HEK293 (cell line): Measurements from ENCODE around the gene TMEM259.

Source experiments
- CTCF ChIA-PET: fragments of 350-600 bp; formaldehyde crosslinking; extraction: SDS; loops from one replicate; lab custom pipeline; 2021; ENCODE audit warnings: antibody characterized with exemption; lab: Yijun Ruan, JAX
- POLR2A ChIA-PET: fragments of 300-600 bp; formaldehyde crosslinking; extraction: SDS; loops from one replicate; lab custom pipeline; 2020; ENCODE audit warnings: antibody characterized with exemption, inconsistent platforms; lab: Yijun Ruan, JAX
- H3K27ac ChIP-seq: fragments of 200-500 bp; sonication (Bioruptor generic); 2 replicates; pipeline ENCODE4 v1.5.1; 2014; ENCODE audit warnings: low read depth, low read length, control low read depth, inconsistent platforms; ENCODE audit errors: extremely low read depth
- H3K36me3 ChIP-seq, 2 experiments: fragments of 200-500 bp in 1 of 2; sonication (Bioruptor generic) in 1 of 2; 1 replicate in 1 of 2; 2 replicates in 1 of 2; pipeline ENCODE4 v1.5.1; 2014 to 2017; ENCODE audit warnings: inconsistent platforms in 2 of 2, low read length in 2 of 2; ENCODE audit not compliant: control insufficient read depth in 2 of 2, insufficient read depth in 1 of 2
- H3K4me1 ChIP-seq: fragments of 200-500 bp; sonication (Bioruptor generic); 2 replicates; pipeline ENCODE4 v1.5.1; 2014; ENCODE audit warnings: mild to moderate bottlenecking, low read length, inconsistent platforms; ENCODE audit not compliant: control insufficient read depth, insufficient read depth
- H3K4me3 ChIP-seq: 2 replicates; pipeline ENCODE4 v1.5.1; 2011; ENCODE audit warnings: low read depth, mild to moderate bottlenecking, control low read depth, low read length, moderate library complexity
- H3K9me3 ChIP-seq: fragments of 200-500 bp; sonication (Bioruptor generic); 2 replicates; pipeline ENCODE4 v1.5.1; 2014; ENCODE audit warnings: low read depth, low read length, inconsistent platforms; ENCODE audit not compliant: control insufficient read depth, insufficient read depth
- EGR2 ChIP-seq: fragments of 450-650 bp; formaldehyde crosslinking; IDR thresholded peaks from 2 replicates; pipeline ENCODE4 v1.5.1; 2016; ENCODE audit warnings: low read depth, missing biosample characterization, missing genetic modification characterization
- GLIS1 ChIP-seq: fragments of 450-650 bp; formaldehyde crosslinking; IDR thresholded peaks from 2 replicates; pipeline ENCODE4 v1.5.1; 2016; ENCODE audit warnings: missing biosample characterization, missing genetic modification characterization
- GLIS2 ChIP-seq: fragments of 450-650 bp; formaldehyde crosslinking; IDR thresholded peaks from 2 replicates; pipeline ENCODE4 v1.5.1; 2016; ENCODE audit warnings: missing biosample characterization, missing genetic modification characterization
- HOXC10 ChIP-seq: sonication (generic); formaldehyde crosslinking; IDR thresholded peaks from 2 replicates; pipeline ENCODE4 v1.8.1; 2023; ENCODE audit warnings: mild to moderate bottlenecking, missing genetic modification reagents
- KLF1 ChIP-seq: fragments of 450-650 bp; formaldehyde crosslinking; IDR thresholded peaks from 2 replicates; pipeline ENCODE4 v1.5.1; 2016; ENCODE audit warnings: missing biosample characterization, missing genetic modification characterization
- MYNN ChIP-seq: fragments of 450-650 bp; formaldehyde crosslinking; IDR thresholded peaks from 2 replicates; pipeline ENCODE4 v1.5.1; 2016; ENCODE audit warnings: missing biosample characterization, missing genetic modification characterization, borderline replicate concordance
- SCRT2 ChIP-seq: fragments of 450-650 bp; formaldehyde crosslinking; IDR thresholded peaks from 2 replicates; pipeline ENCODE4 v1.5.1; 2016; ENCODE audit warnings: missing biosample characterization, missing genetic modification characterization
- SP2 ChIP-seq: fragments of 450-650 bp; formaldehyde crosslinking; IDR thresholded peaks from 2 replicates; pipeline ENCODE4 v1.5.1; 2016; ENCODE audit warnings: missing biosample characterization, missing genetic modification characterization
- TCF7L2 ChIP-seq: IDR thresholded peaks from 2 replicates; pipeline ENCODE4 v1.6.1; 2011; ENCODE audit warnings: low read depth, mild to moderate bottlenecking, inconsistent platforms, low read length, moderate library complexity, borderline replicate concordance
- ZBTB1 ChIP-seq: fragments of 450-650 bp; formaldehyde crosslinking; IDR thresholded peaks from 2 replicates; pipeline ENCODE4 v1.5.1; 2016; ENCODE audit warnings: missing biosample characterization, missing genetic modification characterization
- ZFHX2 ChIP-seq: fragments of 450-650 bp; formaldehyde crosslinking; conservative IDR thresholded peaks from 2 replicates; pipeline ENCODE4 v1.5.1; 2016; ENCODE audit warnings: missing biosample characterization, missing genetic modification characterization
- ZNF114 ChIP-seq: fragments of 450-650 bp; formaldehyde crosslinking; IDR thresholded peaks from 2 replicates; pipeline ENCODE4 v1.5.0; 2017; ENCODE audit warnings: missing biosample characterization, missing genetic modification characterization
- ZNF140 ChIP-seq: fragments of 450-650 bp; formaldehyde crosslinking; IDR thresholded peaks from 2 replicates; pipeline ENCODE4 v1.5.1; 2016; ENCODE audit warnings: missing biosample characterization, missing genetic modification characterization
- ZNF146 ChIP-seq: fragments of 450-650 bp; formaldehyde crosslinking; IDR thresholded peaks from 2 replicates; pipeline ENCODE4 v1.5.1; 2016; ENCODE audit warnings: missing biosample characterization, missing genetic modification characterization
- ZNF19 ChIP-seq: fragments of 450-650 bp; formaldehyde crosslinking; IDR thresholded peaks from 2 replicates; pipeline ENCODE4; 2016; ENCODE audit warnings: missing biosample characterization, missing genetic modification characterization, low read depth
- ZNF2 ChIP-seq: fragments of 450-650 bp; formaldehyde crosslinking; IDR thresholded peaks from 2 replicates; pipeline ENCODE4 v1.5.1; 2016; ENCODE audit warnings: missing biosample characterization, missing genetic modification characterization
- ZNF274 ChIP-seq, 2 experiments: fragments of 200-500 bp in 1 of 2; fragments of 450-650 bp in 1 of 2; sonication (Bioruptor generic) in 1 of 2; formaldehyde crosslinking in 1 of 2; IDR thresholded peaks; 2 replicates each; pipeline versions ENCODE4 v1.5.1 to v1.6.1; 2014 to 2016; ENCODE audit warnings: borderline replicate concordance in 1 of 2, inconsistent platforms in 1 of 2, low read length in 1 of 2, missing biosample characterization in 1 of 2, missing genetic modification characterization in 1 of 2
- ZNF37A ChIP-seq: fragments of 450-650 bp; IDR thresholded peaks from 2 replicates; pipeline ENCODE4 v1.5.1; 2018; ENCODE audit warnings: missing biosample characterization, missing genetic modification characterization
- ZNF521 ChIP-seq: fragments of 450-650 bp; formaldehyde crosslinking; IDR thresholded peaks from 2 replicates; pipeline ENCODE4 v1.5.1; 2017; ENCODE audit warnings: missing biosample characterization, mild to moderate bottlenecking, missing genetic modification characterization
- ZNF548 ChIP-seq: fragments of 450-650 bp; formaldehyde crosslinking; IDR thresholded peaks from 2 replicates; pipeline ENCODE4 v1.5.1; 2016; ENCODE audit warnings: missing biosample characterization, missing genetic modification characterization
- ZNF585B ChIP-seq: fragments of 450-650 bp; formaldehyde crosslinking; IDR thresholded peaks from 2 replicates; pipeline ENCODE4 v1.5.1; 2016; ENCODE audit warnings: missing biosample characterization, missing genetic modification characterization
- ZNF600 ChIP-seq: fragments of 450-650 bp; formaldehyde crosslinking; IDR thresholded peaks from 2 replicates; pipeline ENCODE4 v1.5.1; 2016; ENCODE audit warnings: missing biosample characterization, missing genetic modification characterization
- ZNF610 ChIP-seq: fragments of 450-650 bp; formaldehyde crosslinking; IDR thresholded peaks from 2 replicates; pipeline ENCODE4 v1.5.1; 2016; ENCODE audit warnings: missing biosample characterization, missing genetic modification characterization, borderline replicate concordance
- ZNF660 ChIP-seq: fragments of 450-650 bp; IDR thresholded peaks from 2 replicates; pipeline ENCODE4 v1.5.1; 2018; ENCODE audit warnings: missing biosample characterization, mild to moderate bottlenecking, missing genetic modification characterization
- ZNF791 ChIP-seq: fragments of 450-650 bp; formaldehyde crosslinking; IDR thresholded peaks from 2 replicates; pipeline ENCODE4 v1.5.1; 2016; ENCODE audit warnings: missing biosample characterization, missing genetic modification characterization
- ZSCAN16 ChIP-seq: fragments of 450-650 bp; formaldehyde crosslinking; IDR thresholded peaks from 2 replicates; pipeline ENCODE4 v1.5.1; 2016; ENCODE audit warnings: missing biosample characterization, missing genetic modification characterization
- ZSCAN23 ChIP-seq: fragments of 450-650 bp; formaldehyde crosslinking; IDR thresholded peaks from 2 replicates; pipeline ENCODE4 v1.5.1; 2016; ENCODE audit warnings: missing biosample characterization, missing genetic modification characterization
- TF ChIP-seq, protein P1 (sequence below): fragments of 450-650 bp; formaldehyde crosslinking; optimal IDR thresholded peaks from 2 replicates; pipeline ENCODE3; 2016; ENCODE audit warnings: missing biosample characterization, mild to moderate bottlenecking, missing genetic modification characterization
- TF ChIP-seq, protein P2 (sequence below): fragments of 450-650 bp; formaldehyde crosslinking; IDR thresholded peaks from 2 replicates; pipeline ENCODE4 v1.5.1; 2016; ENCODE audit warnings: missing biosample characterization, missing genetic modification characterization
- TF ChIP-seq, protein P3 (sequence below): fragments of 450-650 bp; formaldehyde crosslinking; conservative IDR thresholded peaks from 2 replicates; pipeline ENCODE4 v1.5.1; 2016; ENCODE audit warnings: low read depth, missing biosample characterization, missing genetic modification characterization
- TF ChIP-seq, protein P4 (sequence below): fragments of 450-650 bp; formaldehyde crosslinking; IDR thresholded peaks from 2 replicates; pipeline ENCODE4 v1.5.1; 2016; ENCODE audit warnings: missing biosample characterization, missing genetic modification characterization

Gene TMEM259

DNA sequence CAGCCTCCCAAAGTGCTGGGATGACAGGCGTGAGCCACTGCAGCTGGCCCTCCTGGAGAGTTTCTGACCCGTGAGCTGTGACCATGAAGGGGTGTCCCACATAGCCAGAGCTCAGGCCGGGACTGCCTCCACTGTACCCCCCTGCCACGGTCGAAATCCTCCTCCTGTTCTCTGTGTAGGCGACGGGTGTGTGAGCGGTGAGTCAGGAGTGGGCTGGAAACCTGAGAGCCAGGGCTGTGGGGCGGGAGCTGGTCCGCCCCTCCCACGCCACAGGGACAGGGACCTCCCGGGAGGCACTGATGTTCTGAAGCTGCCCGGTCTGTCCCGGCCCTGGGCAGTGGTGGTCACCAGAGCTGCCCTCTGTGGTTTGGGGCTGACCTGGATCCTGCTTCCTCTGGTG lies 32.8 kb downstream of the TMEM259 start:
- Histone ChIP-seq H3K4me1 (peaks cover 2% of the 10 kb centered on the region; the same call in 1 of the 2 replicates), H3K36me3 (peaks cover 9 to 66% of the 10 kb centered on the region in 2 experiments; a peak in 2 of 3 replicates), H3K27ac (no peak overlapping the region), H3K9me3 (no peaks in the 10 kb centered on the region), H3K4me3 (no peak overlapping the region)
- ChIA-PET POLR2A (no interaction called here), CTCF (interaction anchor here (0.6 to 1.3 kb wide), 2 partner anchors 49 to 376 kb away, joined by 3 read pairs; no protein-coding TSS in a partner anchor)
- TF ChIP-seq SCRT2: no peak
- peak; percentile 36; the same call in 1 of the 2 replicates for TF ChIP-seq SP2 (tag by site-specific recombination)
- no peak for TF ChIP-seq ZNF19 (tag by site-specific recombination)
- TF ChIP-seq, protein P1, sequence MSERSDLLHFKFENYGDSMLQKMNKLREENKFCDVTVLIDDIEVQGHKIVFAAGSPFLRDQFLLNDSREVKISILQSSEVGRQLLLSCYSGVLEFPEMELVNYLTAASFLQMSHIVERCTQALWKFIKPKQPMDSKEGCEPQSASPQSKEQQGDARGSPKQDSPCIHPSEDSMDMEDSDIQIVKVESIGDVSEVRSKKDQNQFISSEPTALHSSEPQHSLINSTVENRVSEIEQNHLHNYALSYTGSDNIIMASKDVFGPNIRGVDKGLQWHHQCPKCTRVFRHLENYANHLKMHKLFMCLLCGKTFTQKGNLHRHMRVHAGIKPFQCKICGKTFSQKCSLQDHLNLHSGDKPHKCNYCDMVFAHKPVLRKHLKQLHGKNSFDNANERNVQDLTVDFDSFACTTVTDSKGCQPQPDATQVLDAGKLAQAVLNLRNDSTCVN (tag by site-specific recombination): no peak
- peak; percentile 94 for TF ChIP-seq EGR2 (tag by site-specific recombination)
- peak; percentile 76 for TF ChIP-seq KLF1 (tag by site-specific recombination)
- TF ChIP-seq ZNF585B (tag by site-specific recombination): no peak
- TF ChIP-seq, protein P2, sequence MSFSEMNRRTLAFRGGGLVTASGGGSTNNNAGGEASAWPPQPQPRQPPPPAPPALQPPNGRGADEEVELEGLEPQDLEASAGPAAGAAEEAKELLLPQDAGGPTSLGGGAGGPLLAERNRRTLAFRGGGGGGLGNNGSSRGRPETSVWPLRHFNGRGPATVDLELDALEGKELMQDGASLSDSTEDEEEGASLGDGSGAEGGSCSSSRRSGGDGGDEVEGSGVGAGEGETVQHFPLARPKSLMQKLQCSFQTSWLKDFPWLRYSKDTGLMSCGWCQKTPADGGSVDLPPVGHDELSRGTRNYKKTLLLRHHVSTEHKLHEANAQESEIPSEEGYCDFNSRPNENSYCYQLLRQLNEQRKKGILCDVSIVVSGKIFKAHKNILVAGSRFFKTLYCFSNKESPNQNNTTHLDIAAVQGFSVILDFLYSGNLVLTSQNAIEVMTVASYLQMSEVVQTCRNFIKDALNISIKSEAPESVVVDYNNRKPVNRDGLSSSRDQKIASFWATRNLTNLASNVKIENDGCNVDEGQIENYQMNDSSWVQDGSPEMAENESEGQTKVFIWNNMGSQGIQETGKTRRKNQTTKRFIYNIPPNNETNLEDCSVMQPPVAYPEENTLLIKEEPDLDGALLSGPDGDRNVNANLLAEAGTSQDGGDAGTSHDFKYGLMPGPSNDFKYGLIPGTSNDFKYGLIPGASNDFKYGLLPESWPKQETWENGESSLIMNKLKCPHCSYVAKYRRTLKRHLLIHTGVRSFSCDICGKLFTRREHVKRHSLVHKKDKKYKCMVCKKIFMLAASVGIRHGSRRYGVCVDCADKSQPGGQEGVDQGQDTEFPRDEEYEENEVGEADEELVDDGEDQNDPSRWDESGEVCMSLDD (tag by site-specific recombination): no peak
- peak; percentile 95 for TF ChIP-seq ZFHX2 (tag by site-specific recombination)
- TF ChIP-seq ZBTB1 (tag by site-specific recombination): no peak
- peak; percentile 55 for TF ChIP-seq GLIS1
- TF ChIP-seq, protein P3, sequence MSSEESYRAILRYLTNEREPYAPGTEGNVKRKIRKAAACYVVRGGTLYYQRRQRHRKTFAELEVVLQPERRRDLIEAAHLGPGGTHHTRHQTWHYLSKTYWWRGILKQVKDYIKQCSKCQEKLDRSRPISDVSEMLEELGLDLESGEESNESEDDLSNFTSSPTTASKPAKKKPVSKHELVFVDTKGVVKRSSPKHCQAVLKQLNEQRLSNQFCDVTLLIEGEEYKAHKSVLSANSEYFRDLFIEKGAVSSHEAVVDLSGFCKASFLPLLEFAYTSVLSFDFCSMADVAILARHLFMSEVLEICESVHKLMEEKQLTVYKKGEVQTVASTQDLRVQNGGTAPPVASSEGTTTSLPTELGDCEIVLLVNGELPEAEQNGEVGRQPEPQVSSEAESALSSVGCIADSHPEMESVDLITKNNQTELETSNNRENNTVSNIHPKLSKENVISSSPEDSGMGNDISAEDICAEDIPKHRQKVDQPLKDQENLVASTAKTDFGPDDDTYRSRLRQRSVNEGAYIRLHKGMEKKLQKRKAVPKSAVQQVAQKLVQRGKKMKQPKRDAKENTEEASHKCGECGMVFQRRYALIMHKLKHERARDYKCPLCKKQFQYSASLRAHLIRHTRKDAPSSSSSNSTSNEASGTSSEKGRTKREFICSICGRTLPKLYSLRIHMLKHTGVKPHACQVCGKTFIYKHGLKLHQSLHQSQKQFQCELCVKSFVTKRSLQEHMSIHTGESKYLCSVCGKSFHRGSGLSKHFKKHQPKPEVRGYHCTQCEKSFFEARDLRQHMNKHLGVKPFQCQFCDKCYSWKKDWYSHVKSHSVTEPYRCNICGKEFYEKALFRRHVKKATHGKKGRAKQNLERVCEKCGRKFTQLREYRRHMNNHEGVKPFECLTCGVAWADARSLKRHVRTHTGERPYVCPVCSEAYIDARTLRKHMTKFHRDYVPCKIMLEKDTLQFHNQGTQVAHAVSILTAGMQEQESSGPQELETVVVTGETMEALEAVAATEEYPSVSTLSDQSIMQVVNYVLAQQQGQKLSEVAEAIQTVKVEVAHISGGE: no peak
- TF ChIP-seq TCF7L2: no peak
- TF ChIP-seq ZNF600 (tag by site-specific recombination): peak; percentile 39; the same call in 1 of the 2 replicates
- no peak for TF ChIP-seq ZNF37A (tag by site-specific recombination)
- TF ChIP-seq GLIS2 (tag by site-specific recombination): no peak

DNA sequence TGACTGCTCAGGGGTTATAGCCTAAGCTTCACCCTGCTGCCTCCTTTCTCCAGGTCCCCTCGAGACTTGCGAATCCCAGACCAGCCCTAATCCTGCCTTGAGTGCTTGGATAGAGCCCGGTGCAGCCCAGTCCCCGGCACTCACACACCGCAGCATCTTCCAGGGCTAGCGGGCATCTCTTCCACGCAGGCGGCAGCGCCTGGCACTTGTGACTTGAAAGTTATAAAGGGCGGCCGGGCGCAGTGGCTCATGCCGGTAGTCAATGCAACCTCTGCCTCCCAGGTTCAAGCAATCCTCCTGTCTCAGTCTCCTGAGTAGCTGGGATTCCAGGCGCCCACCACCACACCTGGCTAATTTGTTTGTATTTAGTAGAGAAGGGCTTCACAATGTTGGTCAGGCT lies 34.8 kb downstream of the TMEM259 start:
- no peak overlapping the region for H3K27ac ChIP-seq
- no peaks in the 10 kb centered on the region for H3K9me3 ChIP-seq
- ChIA-PET POLR2A (interaction anchor here (2.5 kb wide), 1 partner anchor 10 kb away, joined by 15 read pairs; no protein-coding TSS in a partner anchor), CTCF (interaction anchor here (1.2 to 5.9 kb wide), 2 partner anchors 11 to 63 kb away, joined by 3 to 116 read pairs; no protein-coding TSS in a partner anchor)
- peaks cover 9 to 52% of the 10 kb centered on the region in 2 experiments; a peak in 2 of 3 replicates for H3K36me3 ChIP-seq
- peaks cover 2% of the 10 kb centered on the region; the same call in 1 of the 2 replicates for H3K4me1 ChIP-seq
- H3K4me3 ChIP-seq: no peak overlapping the region
- TF ChIP-seq ZNF521 (tag by site-specific recombination) (no peak), ZNF548 (no peak), ZNF140 (no peak), ZNF2 (tag by site-specific recombination) (no peak), ZSCAN16 (tag by site-specific recombination) (no peak), MYNN (no peak), ZNF791 (no peak), ZSCAN23 (no peak), ZNF660 (tag by site-specific recombination) (no peak), ZNF274 (IDR thresholded peaks at IDR 0.05; ENCODE audit: low read length) (no peak), ZNF274 (tag by site-specific recombination; IDR thresholded peaks at IDR 0.05; ENCODE audit: borderline replicate concordance) (no peak), ZNF146 (tag by site-specific recombination) (no peak), ZNF610 (tag by site-specific recombination) (no peak), HOXC10 (no peak), ZNF114 (tag by site-specific recombination) (no peak)
- TF ChIP-seq, protein P4, sequence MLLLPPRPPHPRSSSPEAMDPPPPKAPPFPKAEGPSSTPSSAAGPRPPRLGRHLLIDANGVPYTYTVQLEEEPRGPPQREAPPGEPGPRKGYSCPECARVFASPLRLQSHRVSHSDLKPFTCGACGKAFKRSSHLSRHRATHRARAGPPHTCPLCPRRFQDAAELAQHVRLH (tag by site-specific recombination): no peak
